Measurements from ENCODE around the gene SERPINE3.

GRCh38 chr13:51321836-51322235 is 17.7 kb upstream of the SERPINE3 start:
- TF ChIP-seq CTCF (conservative IDR thresholded peaks at IDR 0.05), result no peak
- TF ChIP-seq EZH2 (IDR thresholded peaks at IDR 0.05; ENCODE audit: low read depth), result no peak

Data from PC-9 (cell line).